IPS-11a (cell line): Measurements from ENCODE around the gene KPRP.

Experiments
- H3K4me3 ChIP-seq: one replicate; pipeline ENCODE4 v1.5.1; 2013; ENCODE audit warnings: low read depth, low read length, control low read depth

Gene KPRP

GRCh38 chr1:152770411-152770810, 12.6 kb downstream of the KPRP start:
- H3K4me3 ChIP-seq: no peak overlapping the region

- H3K4me3 ChIP-seq: no peak within 1 kb of the TSS
These were observed 17.1 kb downstream of the KPRP start, which contains the start of gene LCE1F for GRCh38 chr1:152774875-152775274. LCE1F (plus strand) TSS chr1:152775140; CDS start chr1:152776372, 1,232 bp downstream.

- H3K4me3 ChIP-seq: no peak overlapping the region
These were observed 18.5 kb downstream of the KPRP start for GRCh38 chr1:152776361-152776760.

GRCh38 chr1:152777510-152778137, 19.8 kb downstream of the KPRP start:
- no peak overlapping the region for H3K4me3 ChIP-seq

- H3K4me3 ChIP-seq: no peak overlapping the region
These were observed 25.3 kb downstream of the KPRP start for GRCh38 chr1:152783095-152783494.

- H3K4me3 ChIP-seq: no peak within 1 kb of the TSS
These were observed 28.3 kb downstream of the KPRP start, which contains the start of gene LCE1E for GRCh38 chr1:152786077-152786476. LCE1E (plus strand) TSS chr1:152786257; CDS start chr1:152787300, 1,043 bp downstream.

- no peak overlapping the region for H3K4me3 ChIP-seq
These were observed 37.9 kb downstream of the KPRP start for GRCh38 chr1:152795686-152796085.

GRCh38 chr1:152796421-152796820, 38.6 kb downstream of the KPRP start, which contains the start of gene LCE1D:
LCE1D (plus strand) TSS chr1:152796721; CDS start chr1:152797795, 1,074 bp downstream.
- no peak within 1 kb of the TSS for H3K4me3 ChIP-seq

GRCh38 chr1:152801333-152801732, 43.5 kb downstream of the KPRP start:
- H3K4me3 ChIP-seq: no peak overlapping the region

- H3K4me3 ChIP-seq: no peak within 1 kb of the TSS
These were observed 48.8 kb downstream of the KPRP start, which contains the start of gene LCE1C for GRCh38 chr1:152806576-152806975. LCE1C (minus strand) TSS chr1:152806651; CDS start chr1:152805478, 1,173 bp downstream.

GRCh38 chr1:152811050-152811449, 53.2 kb downstream of the KPRP start:
- no peak overlapping the region for H3K4me3 ChIP-seq
